Measurements from ENCODE around the gene DENND4A. TPM values are rescaled to one million over a fixed set of nuclear protein-coding genes. Genes with fewer than 3 reads are reported as not detected.

The DENND4A gene
- total RNA-seq, 3 donors from 2014 or later, result 25.3 to 59.0 (median 48.2) TPM

DNA sequence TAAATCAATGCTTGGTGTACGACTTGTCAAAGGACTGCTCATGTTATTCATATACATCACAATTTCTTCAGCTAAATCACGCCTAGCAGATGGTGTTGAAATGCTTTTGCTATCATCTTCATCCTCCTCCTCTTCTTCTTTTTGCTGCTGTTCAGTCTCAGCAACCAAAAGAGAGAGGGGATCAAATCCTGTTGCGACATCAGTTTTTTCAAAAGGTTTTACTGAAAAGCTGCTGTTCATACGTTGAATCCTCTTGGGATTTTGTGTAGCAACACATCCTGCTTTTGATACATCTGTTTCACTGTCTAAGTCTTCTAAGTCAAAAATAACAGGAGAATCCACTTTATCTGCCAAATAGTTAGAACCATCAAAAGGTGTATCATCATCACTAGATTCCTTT, 101.3 kb downstream of the DENND4A start:
- Histone ChIP-seq H3K27me3 (no peaks in the 10 kb centered on the region), H3K4me1 (no peaks in the 10 kb centered on the region), H3K27ac (no peak overlapping the region), H3K9me3 (no peaks in the 10 kb centered on the region), H3K4me3 (no peak overlapping the region), H3K36me3 (peaks cover 4% of the 10 kb centered on the region)
- TF ChIP-seq POLR2AphosphoS5 (IDR thresholded peaks at IDR 0.05) (no peak), POLR2A (IDR thresholded peaks at IDR 0.05) (no peak)
- TF ChIP-seq, protein P1, sequence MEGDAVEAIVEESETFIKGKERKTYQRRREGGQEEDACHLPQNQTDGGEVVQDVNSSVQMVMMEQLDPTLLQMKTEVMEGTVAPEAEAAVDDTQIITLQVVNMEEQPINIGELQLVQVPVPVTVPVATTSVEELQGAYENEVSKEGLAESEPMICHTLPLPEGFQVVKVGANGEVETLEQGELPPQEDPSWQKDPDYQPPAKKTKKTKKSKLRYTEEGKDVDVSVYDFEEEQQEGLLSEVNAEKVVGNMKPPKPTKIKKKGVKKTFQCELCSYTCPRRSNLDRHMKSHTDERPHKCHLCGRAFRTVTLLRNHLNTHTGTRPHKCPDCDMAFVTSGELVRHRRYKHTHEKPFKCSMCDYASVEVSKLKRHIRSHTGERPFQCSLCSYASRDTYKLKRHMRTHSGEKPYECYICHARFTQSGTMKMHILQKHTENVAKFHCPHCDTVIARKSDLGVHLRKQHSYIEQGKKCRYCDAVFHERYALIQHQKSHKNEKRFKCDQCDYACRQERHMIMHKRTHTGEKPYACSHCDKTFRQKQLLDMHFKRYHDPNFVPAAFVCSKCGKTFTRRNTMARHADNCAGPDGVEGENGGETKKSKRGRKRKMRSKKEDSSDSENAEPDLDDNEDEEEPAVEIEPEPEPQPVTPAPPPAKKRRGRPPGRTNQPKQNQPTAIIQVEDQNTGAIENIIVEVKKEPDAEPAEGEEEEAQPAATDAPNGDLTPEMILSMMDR (IDR thresholded peaks at IDR 0.05), result no peak
- intact Hi-C loops (cut with DNase I; ENCODE audit: low total_unique reads), result no loop called here
- DNase-seq (ENCODE audit: low spot score in 2 of 2), result no peak

DNA sequence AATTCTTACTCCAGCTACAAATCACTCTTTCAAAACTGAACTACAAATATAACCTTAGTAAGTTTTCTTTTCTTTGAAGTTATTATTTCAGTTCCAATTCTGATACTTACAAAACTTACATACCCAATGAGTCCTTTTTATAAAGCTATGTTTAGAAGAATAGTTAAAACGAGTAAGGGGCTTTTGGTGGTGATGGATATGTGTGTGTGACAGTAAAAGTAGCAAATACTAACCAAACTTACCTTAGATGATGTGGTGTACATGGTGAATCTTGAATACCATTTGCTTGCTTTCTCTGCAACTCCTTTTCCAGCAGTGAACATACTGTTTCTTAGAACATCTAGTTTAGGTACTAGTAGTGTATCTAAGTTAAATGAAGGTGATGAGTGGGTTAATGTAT, 101.9 kb downstream of the DENND4A start:
- TF ChIP-seq POLR2AphosphoS5 (IDR thresholded peaks at IDR 0.05) (no peak), POLR2A (IDR thresholded peaks at IDR 0.05) (no peak)
- TF ChIP-seq, protein P1 (IDR thresholded peaks at IDR 0.05), result no peak
- no peaks in the 10 kb centered on the region for H3K9me3 ChIP-seq
- H3K4me1 ChIP-seq, result no peaks in the 10 kb centered on the region
- intact Hi-C loops (cut with DNase I; ENCODE audit: low total_unique reads), result no loop called here
- H3K36me3 ChIP-seq, result peaks cover 3% of the 10 kb centered on the region
- no peaks in the 10 kb centered on the region for H3K27me3 ChIP-seq
- H3K27ac ChIP-seq, result no peak overlapping the region
- H3K4me3 ChIP-seq, result no peak overlapping the region
- DNase-seq (ENCODE audit: low spot score in 2 of 2), result no peak

DNA sequence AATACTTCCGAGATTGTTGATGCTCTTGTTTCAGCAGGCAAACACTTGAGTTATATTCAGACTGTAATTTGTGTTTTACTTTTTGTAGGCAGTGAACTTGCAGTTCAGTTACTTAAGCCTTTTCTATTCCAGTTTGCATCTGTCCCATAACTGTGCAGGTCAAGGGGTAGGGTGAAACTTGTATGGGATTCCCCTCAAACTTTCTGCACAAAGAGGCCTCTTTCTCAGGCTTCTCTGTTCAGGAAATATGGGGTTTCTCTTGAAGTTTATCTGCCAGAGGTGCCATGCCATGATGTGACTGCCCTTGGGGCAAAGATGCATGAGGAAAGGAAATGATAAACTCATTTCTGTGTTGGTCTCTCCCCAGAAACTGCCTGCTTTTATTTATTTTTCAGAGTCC, 103.6 kb downstream of the DENND4A start:
- TF ChIP-seq POLR2AphosphoS5 (IDR thresholded peaks at IDR 0.05) (no peak), POLR2A (IDR thresholded peaks at IDR 0.05) (no peak)
- TF ChIP-seq, protein P1 (IDR thresholded peaks at IDR 0.05), result no peak
- no peak for DNase-seq (ENCODE audit: low spot score in 2 of 2)
- no peak overlapping the region for H3K4me3 ChIP-seq
- no peaks in the 10 kb centered on the region for H3K4me1 ChIP-seq
- no peaks in the 10 kb centered on the region for H3K27me3 ChIP-seq
- no peaks in the 10 kb centered on the region for H3K9me3 ChIP-seq
- H3K27ac ChIP-seq, result no peak overlapping the region
- peaks cover 3% of the 10 kb centered on the region for H3K36me3 ChIP-seq
- intact Hi-C loops (cut with DNase I; ENCODE audit: low total_unique reads), result no loop called here

DNA sequence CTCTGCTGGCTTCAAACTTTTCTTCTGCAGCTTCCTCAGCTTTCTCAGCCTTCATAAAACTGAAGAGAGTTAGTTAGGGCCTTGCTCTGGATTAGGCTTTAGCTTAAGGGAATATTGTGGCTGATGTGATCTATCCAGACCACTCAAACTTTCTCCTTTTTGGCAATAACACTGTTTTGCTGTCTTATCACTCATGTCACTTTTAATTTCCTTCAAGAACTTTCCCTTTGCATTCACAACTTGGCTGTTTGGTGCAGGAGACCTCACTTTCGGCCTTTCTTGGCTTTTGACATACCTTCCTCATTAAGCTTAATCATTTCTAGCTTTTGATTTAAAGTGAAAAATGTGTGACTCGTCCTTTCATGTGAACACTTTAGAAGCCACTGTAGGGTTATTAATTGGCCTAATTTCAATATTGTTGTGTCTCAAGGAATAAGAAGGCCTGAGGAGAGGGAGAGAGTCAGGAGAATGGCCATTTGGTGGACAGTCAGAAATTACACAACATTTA, 109.6 kb downstream of the DENND4A start:
- Histone ChIP-seq H3K36me3 (no peaks in the 10 kb centered on the region), H3K27me3 (no peaks in the 10 kb centered on the region), H3K27ac (no peak overlapping the region), H3K4me1 (no peaks in the 10 kb centered on the region), H3K9me3 (no peaks in the 10 kb centered on the region), H3K4me3 (no peak overlapping the region)
- TF ChIP-seq POLR2AphosphoS5 (IDR thresholded peaks at IDR 0.05) (no peak), POLR2A (IDR thresholded peaks at IDR 0.05) (no peak)
- TF ChIP-seq, protein P1 (IDR thresholded peaks at IDR 0.05), result no peak
- intact Hi-C loops (cut with DNase I; ENCODE audit: low total_unique reads), result no loop called here
- no peak for DNase-seq (ENCODE audit: low spot score in 2 of 2)

DNA sequence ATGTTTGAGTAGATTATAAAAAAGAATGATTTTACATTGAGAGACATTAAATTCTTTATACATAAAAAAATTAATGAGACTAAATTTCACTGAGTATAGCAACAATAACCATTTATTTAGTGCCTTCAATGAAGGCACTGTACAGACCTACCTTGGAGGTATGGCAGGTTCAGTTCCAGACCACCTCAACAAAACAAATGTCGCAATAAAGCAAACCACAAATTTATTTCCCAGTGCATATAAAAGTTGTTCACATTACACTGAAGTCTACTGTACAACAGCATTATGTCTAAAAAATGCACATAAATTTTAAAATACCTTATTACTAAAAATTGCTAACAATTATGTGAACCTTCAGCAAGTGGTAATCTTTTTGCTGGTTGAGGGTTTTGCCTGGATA, 111.5 kb downstream of the DENND4A start:
- intact Hi-C loops (cut with DNase I; ENCODE audit: low total_unique reads), result no loop called here
- Histone ChIP-seq H3K4me3 (no peak overlapping the region), H3K27ac (no peak overlapping the region), H3K27me3 (no peaks in the 10 kb centered on the region), H3K9me3 (no peaks in the 10 kb centered on the region), H3K4me1 (no peaks in the 10 kb centered on the region), H3K36me3 (no peaks in the 10 kb centered on the region)
- TF ChIP-seq, protein P1 (IDR thresholded peaks at IDR 0.05), result no peak
- TF ChIP-seq POLR2A (IDR thresholded peaks at IDR 0.05), result no peak
- TF ChIP-seq POLR2AphosphoS5 (IDR thresholded peaks at IDR 0.05), result no peak
- DNase-seq (ENCODE audit: low spot score in 2 of 2), result no peak
